Esophagus mucosa (tissue), 1 donor: ENCODE measurements around the gene C4orf50. TPM values are rescaled to one million over a fixed set of nuclear protein-coding genes. Genes with fewer than 3 reads are reported as not detected.

Experiments used
- ATAC-seq: fragments of 200-7000 bp; cut with Tn5 transposase; one replicate; pipeline ENCODE4 v1.9.1; 2020
- total RNA-seq: library from RNA; stranded (reverse); gene quantifications from one replicate; pipeline ENCODE4 v1.2.4, GENCODE V29; 2023
- donor health status: DM: yes; HTN: yes; CAD: no.

The C4orf50 gene
- 0.04 TPM for total RNA-seq

GRCh38 chr4:6018331-6018730 is at the start of gene C4orf50:
Gene C4orf50, minus strand, starts transcription at chr4:6018431.
- ATAC-seq, result no peak

- ATAC-seq, result no peak
Observed at GRCh38 chr4:6065934-6066590, 47.8 kb upstream of the C4orf50 start.

GRCh38 chr4:6065166-6065565 is 46.9 kb upstream of the C4orf50 start:
- no peak for ATAC-seq

GRCh38 chr4:6064383-6064782 is 46.2 kb upstream of the C4orf50 start:
- ATAC-seq, result no peak

- no peak for ATAC-seq
Observed at GRCh38 chr4:6063684-6064083, 45.5 kb upstream of the C4orf50 start.

GRCh38 chr4:6062133-6062532 is 43.9 kb upstream of the C4orf50 start:
- no peak for ATAC-seq

GRCh38 chr4:6059375-6059805 is 41.2 kb upstream of the C4orf50 start:
- no peak for ATAC-seq

- no peak for ATAC-seq
Observed at GRCh38 chr4:6058531-6059374, 40.5 kb upstream of the C4orf50 start.

- ATAC-seq, result no peak
Observed at GRCh38 chr4:6056976-6057766, 38.9 kb upstream of the C4orf50 start.

- ATAC-seq, result no peak
Observed at GRCh38 chr4:6055436-6055835, 37.2 kb upstream of the C4orf50 start.

GRCh38 chr4:6055030-6055429 is 36.8 kb upstream of the C4orf50 start:
- no peak for ATAC-seq

- ATAC-seq, result no peak
Observed at GRCh38 chr4:6054162-6054922, 36.1 kb upstream of the C4orf50 start.

- no peak for ATAC-seq
Observed at GRCh38 chr4:6052679-6053078, 34.4 kb upstream of the C4orf50 start.

GRCh38 chr4:6050551-6050950 is 32.3 kb upstream of the C4orf50 start:
- no peak for ATAC-seq

- ATAC-seq, result no peak
Observed at GRCh38 chr4:6049985-6050384, 31.8 kb upstream of the C4orf50 start.

GRCh38 chr4:6049278-6049677 is 31.0 kb upstream of the C4orf50 start:
- no peak for ATAC-seq

GRCh38 chr4:6048537-6048936 is 30.3 kb upstream of the C4orf50 start:
- ATAC-seq, result no peak

GRCh38 chr4:6047130-6047673 is 29.0 kb upstream of the C4orf50 start:
- ATAC-seq, result peak; percentile 72

GRCh38 chr4:6046526-6047129 is 28.4 kb upstream of the C4orf50 start:
- ATAC-seq, result no peak

- no peak for ATAC-seq
Observed at GRCh38 chr4:6044805-6045204, 26.6 kb upstream of the C4orf50 start.

GRCh38 chr4:6044276-6044675 is 26.0 kb upstream of the C4orf50 start:
- ATAC-seq, result no peak

GRCh38 chr4:6043843-6044242 is 25.6 kb upstream of the C4orf50 start:
- ATAC-seq, result no peak
